Omental fat pad (tissue), 4 donors: ENCODE results near the gene REXO5. TPM values are rescaled to one million over a fixed set of nuclear protein-coding genes. Genes with fewer than 3 reads are reported as not detected.
"Not testable (repeated sequence)": the region's sequence is repeated elsewhere in the genome, so short reads cannot be mapped to it uniquely, and the experiment has no call there.

Experiments used
- ATAC-seq: fragments of 150-250 bp; one replicate; pipeline ENCODE4 v1.9.1; 2016; ENCODE audit warnings: mild to moderate bottlenecking, moderate library complexity; ENCODE audit not compliant: low FRiP score
- DNase-seq: peaks from one replicate; pipeline ENCODE4 v3.0.0-alpha.2; 2019; ENCODE audit warnings: low spot score
- CTCF ChIP-seq, 3 donors: fragments of 450-650 bp; IDR thresholded peaks; one replicate each; pipeline ENCODE4 v1.5.1; 2016 to 2017; ENCODE audit warnings: antibody characterized with exemption in 3 of 3, mild to moderate bottlenecking in 3 of 3, moderate library complexity in 2 of 3
- total RNA-seq, 4 donors: library from RNA; depleted of rRNA; stranded (reverse); fragments of >200 nt; gene quantifications; one replicate each; pipeline ENCODE4 v1.1.0, GENCODE V29; 2016

The REXO5 gene
- total RNA-seq, 4 donors from 2014 or later = 1.7 to 4.6 (median 3.0) TPM

GRCh38 chr16:20857281-20857680 is 51.0 kb downstream of the REXO5 start:
- ATAC-seq (no peak), DNase-seq (no peak)
- TF ChIP-seq CTCF (IDR thresholded peaks at IDR 0.05) = no peak

- ATAC-seq = no peak
- no peak for TF ChIP-seq CTCF (IDR thresholded peaks at IDR 0.05)
- DNase-seq = no peak
Observed at GRCh38 chr16:20859229-20859628, 52.9 kb downstream of the REXO5 start.

- DNase-seq (no peak), ATAC-seq (no peak)
- no peak for TF ChIP-seq CTCF (IDR thresholded peaks at IDR 0.05)
Observed at GRCh38 chr16:20859699-20860098, 53.4 kb downstream of the REXO5 start.

GRCh38 chr16:20860361-20860760 is 54.0 kb downstream of the REXO5 start:
- ATAC-seq (no peak), DNase-seq (no peak)
- TF ChIP-seq CTCF (IDR thresholded peaks at IDR 0.05) = no peak

- DNase-seq, ATAC-seq: not testable (repeated sequence)
Observed at GRCh38 chr16:20860995-20861394, 54.7 kb downstream of the REXO5 start.

GRCh38 chr16:20862162-20862960 is 56.0 kb downstream of the REXO5 start:
- no peak for DNase-seq

GRCh38 chr16:20864376-20864775 is 58.0 kb downstream of the REXO5 start:
- not testable (repeated sequence) for ATAC-seq, DNase-seq

More at GRCh38 chr16:20862162-20862960, 56.0 kb downstream of the REXO5 start:
- TF ChIP-seq CTCF (IDR thresholded peaks at IDR 0.05) = no peak
- ATAC-seq = no peak

- no peak for ATAC-seq
- TF ChIP-seq CTCF (IDR thresholded peaks at IDR 0.05) = no peak
- no peak for DNase-seq
Observed at GRCh38 chr16:20865420-20866131, 59.2 kb downstream of the REXO5 start.
